GM21360 (cell line): ENCODE results near the gene KANSL2.
"Not testable (repeated sequence)": the region's sequence is repeated elsewhere in the genome, so short reads cannot be mapped to it uniquely, and the experiment has no call there.

Experiments used
- ATAC-seq: cut with Tn5 transposase; IDR thresholded peaks from one replicate; pipeline ENCODE4 v1.9.1; 2021; ENCODE audit warnings: mild to moderate bottlenecking, moderate library complexity; ENCODE audit not compliant: unreplicated experiment

KANSL2 gene

GRCh38 chr12:48681710-48682532 is at the start of gene KANSL2:
KANSL2 (minus strand) TSS chr12:48682238; CDS start chr12:48681632, 606 bp downstream.
- peak; percentile 99 for ATAC-seq

DNA sequence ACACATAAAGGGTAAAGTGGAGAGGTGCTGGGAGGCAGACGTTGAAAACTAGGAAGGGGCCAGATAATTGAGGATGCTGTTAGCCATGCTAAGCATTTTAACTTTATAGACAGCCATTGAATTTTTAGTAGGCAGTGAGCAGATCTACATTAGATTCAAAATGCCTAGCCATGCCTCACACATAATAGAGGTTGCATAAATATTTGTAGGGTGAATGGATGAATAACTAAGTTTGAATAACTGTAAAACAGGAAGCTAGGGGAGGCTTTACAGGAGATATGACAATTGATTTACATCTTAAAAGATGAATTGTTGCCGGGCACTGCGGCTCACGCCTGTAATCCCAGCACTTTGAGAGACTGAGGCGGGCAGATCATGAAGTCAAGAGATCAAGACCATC is 46.8 kb upstream of the KANSL2 start:
- no peak for ATAC-seq

DNA sequence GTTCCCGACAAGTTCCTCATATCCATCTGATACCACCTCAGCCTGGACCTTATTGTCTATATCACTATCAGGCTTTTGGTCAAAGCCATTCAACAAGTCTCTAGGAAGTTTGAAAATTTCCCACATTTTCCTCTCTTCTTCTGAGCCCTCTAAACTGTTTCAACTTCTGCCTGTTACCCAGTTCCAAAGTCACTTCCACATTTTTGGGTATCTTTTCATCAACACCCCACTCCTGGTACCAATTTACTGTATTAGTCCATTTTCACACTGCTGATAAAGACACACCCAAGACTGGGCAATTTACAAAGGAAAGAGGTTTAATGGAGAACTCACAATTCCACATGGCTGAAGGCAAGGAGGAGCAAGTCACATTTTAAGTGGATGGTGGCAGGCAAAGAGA is 38.7 kb upstream of the KANSL2 start:
- not testable (repeated sequence) for ATAC-seq

- ATAC-seq = not testable (repeated sequence)
Measured at GRCh38 chr12:48720171-48720570, 38.1 kb upstream of the KANSL2 start.

DNA sequence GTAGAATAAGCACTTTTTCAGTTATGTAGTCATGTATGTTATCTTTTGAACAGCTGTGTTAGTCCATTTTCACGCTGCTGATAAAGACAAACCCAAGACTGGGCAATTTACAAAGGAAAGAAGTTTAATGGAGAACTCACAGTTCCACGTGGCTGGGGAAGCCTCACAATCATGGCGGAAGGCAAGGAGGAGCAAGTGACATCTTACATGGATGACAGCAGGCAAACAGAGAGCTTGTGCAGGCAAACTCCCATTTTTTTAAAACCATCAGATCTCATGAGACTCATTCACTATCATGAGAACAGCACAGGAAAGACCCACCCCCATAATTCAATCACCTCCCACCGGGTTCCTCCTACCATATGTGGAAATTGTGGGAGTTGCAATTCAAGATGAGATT is 37.0 kb upstream of the KANSL2 start:
- ATAC-seq = not testable (repeated sequence)

DNA sequence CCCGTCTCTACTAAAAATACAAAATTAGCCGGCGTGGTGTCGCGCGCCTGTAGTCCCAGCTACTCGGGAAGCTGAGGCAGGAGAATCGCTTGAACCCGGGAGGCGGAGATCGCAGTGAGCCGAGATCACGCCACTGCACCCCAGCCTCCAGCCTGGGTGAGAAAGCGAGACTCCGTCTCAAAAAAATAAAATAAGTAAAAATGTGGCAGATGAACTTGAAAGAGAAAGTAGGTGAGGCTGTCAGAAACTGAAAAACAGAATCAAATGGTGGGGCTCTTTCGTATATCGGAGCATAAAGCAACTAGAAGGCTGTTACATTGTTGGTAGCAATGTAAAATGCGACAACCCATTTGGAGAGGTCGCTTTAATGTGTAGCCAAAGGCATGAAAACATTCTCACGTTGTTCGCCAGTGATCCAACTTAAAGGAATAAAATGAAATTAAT is 35.2 kb upstream of the KANSL2 start:
- no peak for ATAC-seq

DNA sequence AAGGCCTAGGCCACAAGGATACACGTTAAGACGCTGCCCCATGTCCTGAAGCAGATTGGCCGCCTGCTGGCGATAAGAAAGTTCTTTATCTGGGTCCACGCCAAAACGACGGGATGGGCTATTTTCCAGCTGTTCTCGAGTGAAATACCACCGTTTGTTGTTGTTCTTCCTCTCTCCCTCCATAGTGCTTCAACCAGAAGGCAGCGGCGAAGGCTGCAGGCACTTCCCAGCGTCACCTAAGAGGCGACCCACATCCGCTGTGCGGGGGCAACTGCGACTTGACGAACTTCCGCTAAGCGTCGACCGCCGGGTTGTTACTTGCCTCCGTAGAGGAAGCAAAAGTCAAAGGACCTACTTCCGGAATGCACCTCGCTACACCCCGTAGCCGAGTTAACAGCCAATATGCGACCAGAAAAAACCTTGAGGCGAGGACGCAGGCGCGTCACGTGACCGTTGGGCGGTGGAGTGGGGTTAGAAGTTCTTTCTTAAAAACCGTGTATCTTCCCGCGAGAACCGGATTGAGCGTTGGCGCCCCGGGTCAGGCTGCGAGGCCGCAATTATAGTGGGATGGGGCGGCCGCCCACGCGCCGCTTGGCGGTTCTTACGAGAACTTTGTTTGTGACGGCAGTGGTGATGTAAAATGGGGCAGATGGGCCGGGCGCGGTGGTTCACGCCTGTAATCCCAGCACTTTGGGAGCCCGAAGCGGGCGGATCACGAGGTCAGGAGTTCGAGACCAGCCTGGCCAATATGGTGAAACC is 34.6 kb upstream of the KANSL2 start, which contains the start of gene CCNT1:
Gene CCNT1, minus strand, starts transcription at position 215 of the 759 bp plus-strand sequence. Its CDS starts 32 bp downstream, at position 183.
- ATAC-seq = peak; percentile 95

- ATAC-seq = no peak
Measured at GRCh38 chr12:48716168-48716492, 34.1 kb upstream of the KANSL2 start.

GRCh38 chr12:48712209-48712608 is 30.2 kb upstream of the KANSL2 start:
- no peak for ATAC-seq

DNA sequence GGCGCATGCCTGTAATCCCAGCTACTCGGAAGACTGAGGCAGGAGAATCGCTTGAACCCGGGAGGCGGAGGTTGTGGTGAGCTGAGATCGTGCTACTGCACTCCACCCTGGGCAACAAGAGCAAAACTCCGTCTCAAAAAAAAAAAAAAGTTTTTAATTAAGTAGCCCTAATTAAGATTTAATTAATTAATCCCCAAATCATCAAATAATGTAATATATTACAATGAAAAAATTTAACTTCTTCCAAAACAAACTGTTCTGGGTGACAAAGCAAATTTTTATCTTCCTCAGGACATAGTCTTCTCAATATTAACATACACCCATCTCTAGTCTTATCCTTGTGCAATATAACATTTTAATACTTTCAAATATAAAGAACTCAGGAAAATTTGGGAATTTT is 16.8 kb upstream of the KANSL2 start:
- ATAC-seq = not testable (repeated sequence)

- no peak for ATAC-seq
Measured at GRCh38 chr12:48696626-48697025, 14.6 kb upstream of the KANSL2 start.

GRCh38 chr12:48695859-48696258 is 13.8 kb upstream of the KANSL2 start:
- no peak for ATAC-seq

GRCh38 chr12:48694038-48694437 is 12.0 kb upstream of the KANSL2 start:
- no peak for ATAC-seq

DNA sequence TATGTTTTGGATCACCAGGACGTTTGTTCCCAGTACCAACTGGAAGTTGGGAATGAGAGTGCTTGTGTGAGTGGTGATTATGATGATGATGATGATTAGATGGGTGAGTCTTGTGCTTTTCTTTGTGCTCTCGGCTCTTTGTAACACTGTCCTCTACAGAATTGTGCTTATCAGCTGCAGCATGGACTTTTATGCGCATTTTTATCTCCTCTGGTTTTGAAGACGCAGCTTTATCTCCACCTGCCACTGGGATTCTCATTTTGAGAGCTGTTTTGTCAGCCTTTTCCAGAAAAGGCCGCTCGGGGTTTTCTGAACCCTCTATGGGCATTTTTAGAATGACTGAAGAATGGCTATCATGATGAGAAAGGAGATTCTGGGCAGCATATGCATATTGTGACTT is 11.5 kb upstream of the KANSL2 start:
- ATAC-seq = no peak

DNA sequence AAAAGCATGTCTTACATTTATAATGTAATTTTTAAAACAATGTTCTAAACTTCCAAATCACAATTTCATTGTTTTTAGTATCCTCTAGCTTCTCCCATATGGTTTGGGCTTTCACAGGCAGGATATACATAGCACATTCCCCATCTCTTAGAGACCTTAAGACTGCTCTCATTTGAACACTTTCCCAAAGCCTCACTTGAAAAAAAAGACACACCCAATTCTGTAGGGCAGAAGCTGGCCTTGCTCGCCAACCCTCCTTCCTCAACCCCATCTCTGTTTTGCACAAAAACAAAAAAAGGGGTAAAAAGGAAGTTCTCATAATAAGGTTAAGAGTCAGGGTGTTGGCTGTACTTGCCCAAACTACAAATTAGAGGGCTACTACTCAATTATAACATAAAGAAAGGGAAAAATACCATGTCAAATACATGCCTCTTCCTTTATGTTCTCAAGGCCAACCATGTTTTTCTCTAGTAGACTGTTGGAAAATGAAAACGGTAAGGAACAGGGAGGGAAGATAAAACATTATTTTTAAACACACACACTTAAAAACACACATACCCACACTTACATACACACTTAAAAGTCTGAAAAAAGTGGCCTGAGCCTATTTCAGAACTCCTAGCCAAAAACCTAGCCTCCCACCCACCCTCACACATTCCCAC is 9.9 kb upstream of the KANSL2 start:
- no peak for ATAC-seq

DNA sequence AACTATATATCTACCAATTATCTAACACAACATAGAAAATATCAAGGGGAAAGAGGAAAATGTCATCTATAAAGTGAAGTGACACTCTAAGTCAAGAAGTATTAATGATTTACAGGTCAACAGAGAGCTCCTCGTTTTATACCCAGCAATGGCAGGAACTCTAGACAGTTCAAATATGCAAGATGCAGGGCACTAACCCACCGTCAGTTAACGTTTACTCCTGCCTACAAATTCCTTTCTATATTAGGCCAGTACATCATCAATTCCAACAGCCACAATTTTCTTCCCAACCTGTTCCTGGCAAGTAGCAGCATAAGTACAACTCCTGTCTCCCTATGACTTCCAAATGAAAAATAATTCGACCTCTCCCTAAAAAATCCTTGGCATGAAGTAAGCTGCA is 9.0 kb upstream of the KANSL2 start:
- no peak for ATAC-seq

GRCh38 chr12:48690436-48690835 is 8.4 kb upstream of the KANSL2 start:
- no peak for ATAC-seq

- ATAC-seq = no peak
Measured at GRCh38 chr12:48688836-48689235, 6.8 kb upstream of the KANSL2 start.

- no peak for ATAC-seq
Measured at GRCh38 chr12:48687592-48687991, 5.6 kb upstream of the KANSL2 start.

DNA sequence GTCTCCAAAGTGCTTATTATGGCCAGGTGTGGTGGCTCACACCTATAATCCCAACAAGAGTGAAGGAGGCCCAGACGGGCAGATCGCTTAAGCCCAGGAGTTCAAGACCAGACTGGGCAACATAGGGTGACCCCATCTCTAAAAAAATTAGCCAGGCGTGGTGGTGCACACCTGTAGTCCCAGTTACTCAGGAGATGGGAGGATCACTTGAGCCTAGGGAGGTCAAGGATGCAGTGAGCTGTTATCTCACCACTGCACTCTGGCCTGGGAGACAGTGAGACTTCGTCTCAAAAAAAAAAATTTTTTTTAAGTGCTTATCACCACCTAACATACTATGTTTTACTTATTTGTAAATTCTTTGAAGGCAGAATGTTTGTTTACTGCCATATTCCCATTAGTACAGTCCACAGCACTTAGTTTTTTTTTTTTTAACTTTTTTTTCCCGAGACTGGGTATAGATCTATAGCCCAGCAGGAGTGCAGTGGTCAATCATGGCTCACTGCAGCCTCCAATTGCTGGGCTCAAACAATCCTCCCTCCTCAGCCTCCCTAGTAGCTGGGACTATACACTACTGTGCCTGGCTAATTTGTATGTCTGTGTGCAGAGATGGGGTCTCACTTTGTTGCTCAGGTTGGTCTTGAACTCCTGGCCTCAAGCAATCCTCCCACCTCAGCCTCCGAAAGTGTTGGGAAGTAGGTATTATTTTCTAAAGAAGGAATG is 4.7 kb upstream of the KANSL2 start:
- ATAC-seq = no peak

GRCh38 chr12:48686037-48686595 is 4.1 kb upstream of the KANSL2 start:
- no peak for ATAC-seq
